GM13977 (cell line): Measurements from ENCODE around the gene QRFP.

Source experiments
- DNase-seq: peaks from one replicate; pipeline ENCODE4 v3.0.0; 2012; ENCODE audit warnings: low spot score
- CTCF ChIP-seq: IDR thresholded peaks from 2 replicates; pipeline ENCODE4 v1.5.1; 2012; ENCODE audit warnings: mild to moderate bottlenecking, control low read depth; ENCODE audit not compliant: insufficient read depth; ENCODE audit errors: extremely low read depth, missing control alignments
- in situ Hi-C: fragments of 300-500 bp; cut with MboI; formaldehyde crosslinking; loops from one replicate; pipeline ENCODE4 v1.12.0; 2022; ENCODE audit warnings: low sequenced_read_pairs, low pct_unique_long_range_greater_than_20kb, mixed read lengths, inconsistent platforms; ENCODE audit not compliant: unreplicated experiment

The QRFP gene

DNA sequence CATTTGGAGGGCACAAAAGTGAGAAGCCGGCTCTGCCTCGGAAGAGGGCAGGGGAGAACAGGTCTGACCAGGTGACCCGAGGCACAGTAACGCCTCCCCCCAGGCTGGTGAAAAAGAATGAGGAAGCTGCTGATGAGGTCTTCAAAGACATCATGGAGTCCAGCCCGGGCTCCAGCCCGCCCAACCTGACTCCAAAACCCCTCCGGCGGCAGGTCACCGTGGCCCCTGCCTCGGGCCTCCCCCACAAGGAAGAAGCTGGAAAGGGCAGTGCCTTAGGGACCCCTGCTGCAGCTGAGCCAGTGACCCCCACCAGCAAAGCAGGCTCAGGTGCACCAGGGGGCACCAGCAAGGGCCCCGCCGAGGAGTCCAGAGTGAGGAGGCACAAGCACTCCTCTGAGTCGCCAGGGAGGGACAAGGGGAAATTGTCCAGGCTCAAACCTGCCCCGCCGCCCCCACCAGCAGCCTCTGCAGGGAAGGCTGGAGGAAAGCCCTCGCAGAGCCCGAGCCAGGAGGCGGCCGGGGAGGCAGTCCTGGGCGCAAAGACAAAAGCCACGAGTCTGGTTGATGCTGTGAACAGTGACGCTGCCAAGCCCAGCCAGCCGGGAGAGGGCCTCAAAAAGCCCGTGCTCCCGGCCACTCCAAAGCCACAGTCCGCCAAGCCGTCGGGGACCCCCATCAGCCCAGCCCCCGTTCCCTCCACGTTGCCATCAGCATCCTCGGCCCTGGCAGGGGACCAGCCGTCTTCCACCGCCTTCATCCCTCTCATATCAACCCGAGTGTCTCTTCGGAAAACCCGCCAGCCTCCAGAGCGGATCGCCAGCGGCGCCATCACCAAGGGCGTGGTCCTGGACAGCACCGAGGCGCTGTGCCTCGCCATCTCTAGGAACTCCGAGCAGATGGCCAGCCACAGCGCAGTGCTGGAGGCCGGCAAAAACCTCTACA, 11.8 kb downstream of the QRFP start:
- in situ Hi-C loops: no loop called here
- DNase-seq: no peak
- no peak for TF ChIP-seq CTCF

DNA sequence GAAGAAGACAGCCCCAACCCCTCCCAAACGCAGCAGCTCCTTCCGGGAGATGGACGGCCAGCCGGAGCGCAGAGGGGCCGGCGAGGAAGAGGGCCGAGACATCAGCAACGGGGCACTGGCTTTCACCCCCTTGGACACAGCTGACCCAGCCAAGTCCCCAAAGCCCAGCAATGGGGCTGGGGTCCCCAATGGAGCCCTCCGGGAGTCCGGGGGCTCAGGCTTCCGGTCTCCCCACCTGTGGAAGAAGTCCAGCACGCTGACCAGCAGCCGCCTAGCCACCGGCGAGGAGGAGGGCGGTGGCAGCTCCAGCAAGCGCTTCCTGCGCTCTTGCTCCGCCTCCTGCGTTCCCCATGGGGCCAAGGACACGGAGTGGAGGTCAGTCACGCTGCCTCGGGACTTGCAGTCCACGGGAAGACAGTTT, 12.5 kb downstream of the QRFP start:
- in situ Hi-C loops: no loop called here
- no peak for TF ChIP-seq CTCF
- DNase-seq: no peak

- no peak for DNase-seq
- no peak for TF ChIP-seq CTCF
- in situ Hi-C loops: no loop called here
Measured at GRCh38 chr9:130883479-130883878, 13.1 kb downstream of the QRFP start.

DNA sequence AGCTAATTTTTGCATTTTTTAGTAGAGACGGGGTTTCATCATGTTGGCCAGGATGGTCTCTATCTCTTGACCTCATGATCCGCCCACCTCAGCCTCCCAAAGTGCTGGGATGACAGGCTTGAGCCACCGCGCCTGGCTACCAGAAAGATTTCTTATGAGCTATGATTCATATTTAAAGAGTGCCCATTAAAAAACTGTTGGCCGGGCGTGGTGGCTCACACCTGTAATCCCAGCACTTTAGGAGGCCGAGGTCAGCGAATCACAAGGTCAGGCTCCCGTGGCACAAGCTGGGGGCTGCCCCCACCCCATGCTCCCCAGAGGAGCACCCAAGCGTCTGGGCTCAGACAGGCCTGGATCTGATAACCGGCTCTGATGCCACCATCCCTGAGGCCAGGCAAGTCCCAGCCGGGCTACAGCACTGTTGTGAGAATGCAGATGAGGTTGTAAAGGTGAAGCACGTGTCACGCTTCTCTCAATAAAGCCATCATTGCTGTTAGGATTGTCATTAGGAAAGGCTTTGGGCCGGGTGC, 13.9 kb downstream of the QRFP start:
- in situ Hi-C loops: no loop called here
- no peak for DNase-seq
- TF ChIP-seq CTCF: no peak

DNA sequence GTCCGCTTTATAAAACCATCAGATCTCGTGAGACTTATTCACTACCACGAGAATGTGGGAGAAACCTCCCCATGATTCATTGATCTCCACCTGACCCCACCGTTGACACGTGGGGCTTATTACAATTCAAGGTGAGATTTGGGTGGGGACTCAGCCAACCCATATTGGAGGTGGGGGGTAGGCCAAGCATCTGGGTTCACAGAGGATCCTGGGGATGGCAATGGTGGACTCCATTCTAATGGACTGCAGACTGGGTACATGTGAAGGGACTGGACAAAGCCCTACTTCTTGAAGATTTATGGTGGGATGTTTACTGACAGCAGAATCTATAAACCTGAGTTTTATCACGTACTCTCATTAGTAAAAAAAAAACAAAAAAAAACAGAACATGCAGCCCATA, 15.1 kb downstream of the QRFP start:
- no peak for TF ChIP-seq CTCF
- in situ Hi-C loops: no loop called here
- DNase-seq: no peak

DNA sequence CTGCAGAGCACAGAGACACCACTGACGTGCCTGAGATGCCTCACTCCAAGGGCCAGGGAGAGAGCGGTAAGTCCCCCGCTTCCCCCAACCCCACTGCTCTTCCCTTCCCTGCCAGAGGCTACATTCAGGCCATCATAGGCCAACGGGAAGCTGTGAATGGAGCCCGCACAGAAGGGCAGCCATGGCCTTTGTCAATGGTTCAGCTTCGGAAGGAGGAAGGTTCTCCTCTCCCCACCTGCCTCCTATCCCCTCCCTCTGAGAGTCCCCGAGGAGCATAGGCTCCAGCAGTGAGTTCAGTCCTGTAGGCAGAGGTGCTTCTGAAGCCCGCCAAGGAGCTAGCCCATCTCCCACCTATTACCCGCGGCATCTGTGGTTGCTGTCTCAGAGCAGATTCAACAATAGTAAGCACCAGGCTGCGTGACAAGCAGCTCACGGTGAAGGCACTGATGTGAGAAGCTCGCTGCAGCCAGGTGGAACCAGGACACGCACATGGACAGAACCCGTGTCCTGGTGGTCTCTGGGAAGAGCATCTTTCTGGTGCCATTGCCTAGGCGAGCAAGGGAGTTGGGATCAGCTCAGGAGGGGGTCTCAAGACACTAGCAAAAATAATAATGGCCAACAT, 15.9 kb downstream of the QRFP start:
- no peak for TF ChIP-seq CTCF
- in situ Hi-C loops: no loop called here
- no peak for DNase-seq
